Neural cell (in vitro differentiated cells): ENCODE results near the gene DAD1. TPM values are rescaled to one million over a fixed set of nuclear protein-coding genes. Genes with fewer than 3 reads are reported as not detected.
"Not testable (repeated sequence)": the region's sequence is repeated elsewhere in the genome, so short reads cannot be mapped to it uniquely, and the experiment has no call there.

Source experiments
- H2AFZ ChIP-seq: fragments of 200-600, 300-800 bp; sonication (generic), shearing (Covaris generic); 2 replicates; pipeline ENCODE4 v1.6.0; 2014; ENCODE audit warnings: low read depth, mild to moderate bottlenecking, antibody characterized with exemption, low read length, moderate library complexity
- H3F3A ChIP-seq: fragments of 200-600 bp; shearing (Covaris generic); 2 replicates; pipeline ENCODE4 v1.6.1; 2016; ENCODE audit warnings: mild to moderate bottlenecking, moderate library complexity, mixed read lengths, antibody characterized with exemption, low read length; ENCODE audit not compliant: insufficient read depth, poor library complexity, severe bottlenecking
- H3K27ac ChIP-seq: fragments of 200-600, 300-800 bp; sonication (generic), shearing (Covaris generic); 2 replicates; pipeline ENCODE4 v1.5.1; 2014; ENCODE audit warnings: mild to moderate bottlenecking, low read length, moderate library complexity
- H3K27me3 ChIP-seq: fragments of 300-800, 200-600 bp; sonication (generic), shearing (Covaris generic); 2 replicates; pipeline ENCODE4 v1.6.0; 2014; ENCODE audit warnings: mild to moderate bottlenecking, low read depth, low read length, moderate library complexity; ENCODE audit not compliant: insufficient read depth
- H3K36me3 ChIP-seq: fragments of 300-800, 200-600 bp; sonication (generic), shearing (Covaris generic); 2 replicates; pipeline ENCODE4 v1.5.1; 2014; ENCODE audit warnings: mild to moderate bottlenecking, antibody characterized with exemption, low read length, moderate library complexity; ENCODE audit not compliant: insufficient read depth
- H3K4me2 ChIP-seq: fragments of 300-800, 200-600 bp; sonication (generic), shearing (Covaris generic); 2 replicates; pipeline ENCODE4 v1.6.0; 2014; ENCODE audit warnings: mild to moderate bottlenecking, low read length
- H3K4me3 ChIP-seq: fragments of 300-800, 200-600 bp; sonication (generic), shearing (Covaris generic); 2 replicates; pipeline ENCODE4 v1.5.1; 2014; ENCODE audit warnings: mild to moderate bottlenecking, low read length, moderate library complexity
- H3K79me2 ChIP-seq: fragments of 200-600 bp; shearing (Covaris generic); replicated peaks from 2 replicates; pipeline ENCODE4 v1.6.0; 2014; ENCODE audit warnings: mild to moderate bottlenecking, low read length, moderate library complexity; ENCODE audit not compliant: insufficient read depth
- H3K9ac ChIP-seq: fragments of 300-800, 200-600 bp; sonication (generic), shearing (Covaris generic); 2 replicates; pipeline ENCODE4 v1.6.1; 2016; ENCODE audit warnings: mild to moderate bottlenecking, low read length, mixed read lengths
- H3K9me2 ChIP-seq: fragments of 200-600 bp; shearing (Covaris generic); 2 replicates; pipeline ENCODE4 v1.6.1; 2016; ENCODE audit warnings: mild to moderate bottlenecking, low read length, mixed read lengths; ENCODE audit not compliant: insufficient read depth
- H3K9me3 ChIP-seq: fragments of 200-600, 300-800 bp; sonication (generic), shearing (Covaris generic); 2 replicates; pipeline ENCODE4 v1.6.1; 2016; ENCODE audit warnings: mild to moderate bottlenecking, mixed run types, low read length, moderate library complexity, mixed read lengths
- H4K20me1 ChIP-seq: fragments of 200-600 bp; shearing (Covaris generic); 2 replicates; pipeline ENCODE4 v1.6.1; 2016; ENCODE audit warnings: mild to moderate bottlenecking, mixed run types; ENCODE audit not compliant: insufficient read depth
- EZH2 ChIP-seq: fragments of 200-600, 300-800 bp; shearing (Covaris generic), sonication (generic); IDR thresholded peaks from 2 replicates; pipeline ENCODE4 v1.6.1; 2014; ENCODE audit warnings: antibody characterized with exemption, low read length, borderline replicate concordance, mild to moderate bottlenecking; ENCODE audit not compliant: insufficient read depth, poor library complexity, severe bottlenecking
- MXI1 ChIP-seq: fragments of 450-650 bp; conservative IDR thresholded peaks from 2 replicates; pipeline ENCODE4 v1.6.1; 2014; ENCODE audit warnings: antibody characterized with exemption, mild to moderate bottlenecking; ENCODE audit not compliant: poor library complexity, severe bottlenecking
- POLR2AphosphoS5 ChIP-seq: IDR thresholded peaks from 2 replicates; pipeline ENCODE4 v1.6.1; 2012
- RAD21 ChIP-seq: fragments of 450-650 bp; conservative IDR thresholded peaks from 2 replicates; pipeline ENCODE4 v1.6.1; 2014; ENCODE audit warnings: antibody characterized with exemption, mild to moderate bottlenecking, moderate library complexity
- SMC3 ChIP-seq: fragments of 450-650 bp; conservative IDR thresholded peaks from 2 replicates; pipeline ENCODE4 v1.6.1; 2014; ENCODE audit warnings: antibody characterized with exemption, mild to moderate bottlenecking, moderate library complexity; ENCODE audit not compliant: poor library complexity
- TAF1 ChIP-seq: IDR thresholded peaks from 2 replicates; pipeline ENCODE4 v1.6.1; 2012; ENCODE audit warnings: low read depth
- polyA plus RNA-seq: library from polyadenylated mRNA; depleted of rRNA; stranded (reverse); fragments of >200 nt; gene quantifications from 2 replicates; pipeline ENCODE4 v1.2.3, GENCODE V29; 2014
- TF ChIP-seq, protein P1 (sequence below): IDR thresholded peaks from 2 replicates; pipeline ENCODE4 v1.6.1; 2012; ENCODE audit warnings: borderline replicate concordance
- TF ChIP-seq, protein P2 (sequence below): fragments of 450-650 bp; IDR thresholded peaks from 2 replicates; pipeline ENCODE4 v1.5.1; 2014; ENCODE audit warnings: antibody characterized with exemption, mild to moderate bottlenecking, moderate library complexity; ENCODE audit not compliant: poor library complexity, severe bottlenecking

Gene DAD1
- polyA plus RNA-seq, 1 donor from 2014 or later, result 369 TPM

DNA sequence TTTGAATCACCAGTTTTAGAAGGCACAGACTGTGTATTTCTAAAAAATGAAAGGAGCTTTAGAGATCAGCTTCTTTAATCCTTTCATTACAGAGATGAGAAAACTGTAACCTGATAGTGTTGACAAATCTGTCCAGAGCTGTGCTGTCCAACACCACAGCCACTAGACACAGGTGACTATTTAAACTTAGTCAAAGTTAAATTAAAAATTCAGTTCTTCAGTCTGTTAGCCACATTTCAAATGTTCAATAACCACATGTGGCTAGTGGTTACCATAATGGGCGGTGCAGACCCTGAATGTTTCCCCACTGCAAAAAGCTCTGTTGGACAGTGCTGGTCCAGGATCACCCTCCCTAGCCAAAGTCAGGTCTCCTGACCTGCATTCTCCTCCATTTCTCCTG, 21.6 kb downstream of the DAD1 start:
- no peak overlapping the region for H3K4me2 ChIP-seq
- H3K27ac ChIP-seq, result no peak overlapping the region
- no peaks in the 10 kb centered on the region for H3K9me3 ChIP-seq
- no peak overlapping the region for H3K4me3 ChIP-seq
- no peaks in the 10 kb centered on the region for H3K9me2 ChIP-seq
- H3K9ac ChIP-seq, result no peak overlapping the region
- no peaks in the 10 kb centered on the region for H3F3A ChIP-seq
- TF ChIP-seq POLR2AphosphoS5, result no peak
- TF ChIP-seq, protein P1, sequence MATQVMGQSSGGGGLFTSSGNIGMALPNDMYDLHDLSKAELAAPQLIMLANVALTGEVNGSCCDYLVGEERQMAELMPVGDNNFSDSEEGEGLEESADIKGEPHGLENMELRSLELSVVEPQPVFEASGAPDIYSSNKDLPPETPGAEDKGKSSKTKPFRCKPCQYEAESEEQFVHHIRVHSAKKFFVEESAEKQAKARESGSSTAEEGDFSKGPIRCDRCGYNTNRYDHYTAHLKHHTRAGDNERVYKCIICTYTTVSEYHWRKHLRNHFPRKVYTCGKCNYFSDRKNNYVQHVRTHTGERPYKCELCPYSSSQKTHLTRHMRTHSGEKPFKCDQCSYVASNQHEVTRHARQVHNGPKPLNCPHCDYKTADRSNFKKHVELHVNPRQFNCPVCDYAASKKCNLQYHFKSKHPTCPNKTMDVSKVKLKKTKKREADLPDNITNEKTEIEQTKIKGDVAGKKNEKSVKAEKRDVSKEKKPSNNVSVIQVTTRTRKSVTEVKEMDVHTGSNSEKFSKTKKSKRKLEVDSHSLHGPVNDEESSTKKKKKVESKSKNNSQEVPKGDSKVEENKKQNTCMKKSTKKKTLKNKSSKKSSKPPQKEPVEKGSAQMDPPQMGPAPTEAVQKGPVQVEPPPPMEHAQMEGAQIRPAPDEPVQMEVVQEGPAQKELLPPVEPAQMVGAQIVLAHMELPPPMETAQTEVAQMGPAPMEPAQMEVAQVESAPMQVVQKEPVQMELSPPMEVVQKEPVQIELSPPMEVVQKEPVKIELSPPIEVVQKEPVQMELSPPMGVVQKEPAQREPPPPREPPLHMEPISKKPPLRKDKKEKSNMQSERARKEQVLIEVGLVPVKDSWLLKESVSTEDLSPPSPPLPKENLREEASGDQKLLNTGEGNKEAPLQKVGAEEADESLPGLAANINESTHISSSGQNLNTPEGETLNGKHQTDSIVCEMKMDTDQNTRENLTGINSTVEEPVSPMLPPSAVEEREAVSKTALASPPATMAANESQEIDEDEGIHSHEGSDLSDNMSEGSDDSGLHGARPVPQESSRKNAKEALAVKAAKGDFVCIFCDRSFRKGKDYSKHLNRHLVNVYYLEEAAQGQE, result no peak
- TF ChIP-seq SMC3, result no peak
- H3K27me3 ChIP-seq, result no peaks in the 10 kb centered on the region
- H3K36me3 ChIP-seq, result no peaks in the 10 kb centered on the region
- no peaks in the 10 kb centered on the region for H4K20me1 ChIP-seq
- no peak overlapping the region for H2AFZ ChIP-seq
- H3K79me2 ChIP-seq, result no peaks in the 10 kb centered on the region

DNA sequence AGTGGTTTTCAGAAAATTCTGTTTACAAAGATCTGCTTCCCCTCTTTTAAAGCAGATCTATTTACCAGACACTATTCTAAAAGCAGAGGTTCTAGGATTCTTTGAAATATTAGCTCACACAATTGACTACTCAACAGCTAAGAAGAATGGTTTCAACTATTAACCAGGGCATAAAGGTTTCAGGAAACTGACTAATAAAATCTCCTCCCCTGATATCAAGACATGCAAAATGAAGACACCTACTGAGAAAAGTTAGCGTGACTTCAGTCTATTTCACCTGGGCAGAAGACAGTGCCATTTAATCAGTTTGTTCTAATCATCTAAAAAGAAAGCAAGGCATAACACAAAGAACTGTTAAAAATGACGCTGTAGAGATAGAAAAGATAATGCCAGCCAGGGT, 22.2 kb downstream of the DAD1 start:
- no peaks in the 10 kb centered on the region for H3F3A ChIP-seq
- H3K36me3 ChIP-seq, result no peaks in the 10 kb centered on the region
- H4K20me1 ChIP-seq, result no peaks in the 10 kb centered on the region
- H3K79me2 ChIP-seq, result no peaks in the 10 kb centered on the region
- H3K4me3 ChIP-seq, result no peak overlapping the region
- H3K27ac ChIP-seq, result no peak overlapping the region
- H2AFZ ChIP-seq, result no peak overlapping the region
- no peaks in the 10 kb centered on the region for H3K27me3 ChIP-seq
- H3K9me3 ChIP-seq, result no peaks in the 10 kb centered on the region
- no peaks in the 10 kb centered on the region for H3K9me2 ChIP-seq
- no peak overlapping the region for H3K4me2 ChIP-seq
- no peak overlapping the region for H3K9ac ChIP-seq
- TF ChIP-seq MXI1 (no peak), RAD21 (no peak), EZH2 (no peak)

DNA sequence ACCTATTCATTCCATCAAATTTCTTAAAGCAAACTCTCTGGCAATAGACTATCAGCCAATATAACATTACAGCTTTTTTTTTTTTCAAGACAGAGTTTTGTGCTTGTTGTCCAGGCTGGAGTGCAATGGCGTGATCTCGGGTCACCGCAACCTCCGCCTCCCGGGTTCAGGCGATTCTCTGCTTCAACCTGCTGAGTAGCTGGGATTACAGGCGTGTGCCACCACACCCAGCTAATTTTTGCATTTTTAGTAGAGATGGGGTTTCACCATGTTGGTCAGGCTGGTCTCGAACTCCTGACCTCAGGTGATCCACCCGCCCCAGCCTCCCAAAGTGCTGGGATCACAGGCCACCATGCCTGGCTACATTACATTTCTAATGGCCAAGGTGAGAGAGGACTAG, 22.8 kb downstream of the DAD1 start:
- not testable (repeated sequence) for H4K20me1 ChIP-seq, H3K4me3 ChIP-seq, H3K27ac ChIP-seq, H3K4me2 ChIP-seq, H3K9me2 ChIP-seq, H3K27me3 ChIP-seq, H3F3A ChIP-seq, H3K79me2 ChIP-seq, H2AFZ ChIP-seq, H3K9ac ChIP-seq, H3K9me3 ChIP-seq, H3K36me3 ChIP-seq

DNA sequence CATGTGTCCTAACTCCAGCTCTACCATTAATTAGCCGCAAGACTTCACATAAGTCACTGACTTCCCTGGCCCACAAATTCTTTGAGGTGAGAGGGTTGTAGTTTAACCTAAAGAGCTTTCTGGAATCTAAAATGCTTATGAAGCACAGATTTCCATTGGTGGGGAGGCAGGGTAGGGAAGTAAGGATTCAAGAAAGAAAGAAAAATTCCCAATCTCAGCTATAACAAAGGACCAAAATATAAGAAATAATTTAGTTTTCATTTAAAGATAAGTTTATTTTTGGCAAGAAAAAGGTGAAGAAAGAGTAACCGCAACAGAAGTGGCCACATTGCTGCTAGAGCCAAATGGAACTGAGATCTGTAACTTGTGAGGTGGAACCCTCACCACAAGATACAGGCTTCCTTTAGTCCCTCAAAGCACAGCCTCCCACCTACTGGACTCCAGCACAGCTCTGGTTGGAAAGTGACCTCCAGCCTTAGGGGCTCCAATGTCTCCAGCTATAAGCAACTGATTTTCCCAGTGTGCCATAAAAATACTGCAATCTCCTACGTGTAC, 23.6 kb downstream of the DAD1 start:
- no peaks in the 10 kb centered on the region for H3K27me3 ChIP-seq
- H3K79me2 ChIP-seq, result no peaks in the 10 kb centered on the region
- H4K20me1 ChIP-seq, result no peaks in the 10 kb centered on the region
- no peaks in the 10 kb centered on the region for H3K9me3 ChIP-seq
- no peaks in the 10 kb centered on the region for H3F3A ChIP-seq
- H3K4me2 ChIP-seq, result no peak overlapping the region
- no peak for TF ChIP-seq RAD21
- TF ChIP-seq MXI1, result no peak
- TF ChIP-seq POLR2AphosphoS5, result no peak
- TF ChIP-seq TAF1, result no peak
- TF ChIP-seq, protein P2, sequence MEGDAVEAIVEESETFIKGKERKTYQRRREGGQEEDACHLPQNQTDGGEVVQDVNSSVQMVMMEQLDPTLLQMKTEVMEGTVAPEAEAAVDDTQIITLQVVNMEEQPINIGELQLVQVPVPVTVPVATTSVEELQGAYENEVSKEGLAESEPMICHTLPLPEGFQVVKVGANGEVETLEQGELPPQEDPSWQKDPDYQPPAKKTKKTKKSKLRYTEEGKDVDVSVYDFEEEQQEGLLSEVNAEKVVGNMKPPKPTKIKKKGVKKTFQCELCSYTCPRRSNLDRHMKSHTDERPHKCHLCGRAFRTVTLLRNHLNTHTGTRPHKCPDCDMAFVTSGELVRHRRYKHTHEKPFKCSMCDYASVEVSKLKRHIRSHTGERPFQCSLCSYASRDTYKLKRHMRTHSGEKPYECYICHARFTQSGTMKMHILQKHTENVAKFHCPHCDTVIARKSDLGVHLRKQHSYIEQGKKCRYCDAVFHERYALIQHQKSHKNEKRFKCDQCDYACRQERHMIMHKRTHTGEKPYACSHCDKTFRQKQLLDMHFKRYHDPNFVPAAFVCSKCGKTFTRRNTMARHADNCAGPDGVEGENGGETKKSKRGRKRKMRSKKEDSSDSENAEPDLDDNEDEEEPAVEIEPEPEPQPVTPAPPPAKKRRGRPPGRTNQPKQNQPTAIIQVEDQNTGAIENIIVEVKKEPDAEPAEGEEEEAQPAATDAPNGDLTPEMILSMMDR, result no peak
- no peak for TF ChIP-seq SMC3
- H3K36me3 ChIP-seq, result no peaks in the 10 kb centered on the region
- no peak overlapping the region for H3K9ac ChIP-seq
- no peak overlapping the region for H2AFZ ChIP-seq
- no peak overlapping the region for H3K27ac ChIP-seq
- no peak overlapping the region for H3K4me3 ChIP-seq
- H3K9me2 ChIP-seq, result no peaks in the 10 kb centered on the region
